Measurements from ENCODE around the gene PDK2. TPM values are rescaled to one million over a fixed set of nuclear protein-coding genes. Genes with fewer than 3 reads are reported as not detected.

The PDK2 gene
- total and polyA plus RNA-seq, 2 experiments from 2014 or later: 12.0 to 15.9 TPM

GRCh38 chr17:50080096-50080480 is 15.1 kb upstream of the PDK2 start (continued):
- TF ChIP-seq ZNF462 (CRISPR knock-in tag; IDR thresholded peaks at IDR 0.05) (no peak), CTCF (conservative IDR thresholded peaks at IDR 0.05; ENCODE audit: low read depth in 2 of 2) (no peak), EZH2 (IDR thresholded peaks at IDR 0.05; ENCODE audit: low read depth, unreplicated experiment) (no peak), ZNF114 (CRISPR knock-in tag; IDR thresholded peaks at IDR 0.05) (no peak), ZNF331 (CRISPR knock-in tag; IDR thresholded peaks at IDR 0.05; ENCODE audit: low read depth) (no peak), REST (IDR thresholded peaks at IDR 0.05; ENCODE audit: unreplicated experiment) (no peak)
